PC-9 (cell line): ENCODE results near the gene CDH12. TPM values are rescaled to one million over a fixed set of nuclear protein-coding genes. Genes with fewer than 3 reads are reported as not detected.

Source experiments
- BruUV-seq: library from RNA; stranded (reverse); fragments of 400-500 nt; replicated peaks from 2 replicates; lab custom pipeline; 2021; lab: Mats Ljungman, UMichigan
- CTCF ChIA-PET: fragments of 300-600 bp; sonication (Branson Sonifier 250); formaldehyde crosslinking; loops from one replicate; lab custom pipeline; 2022; ENCODE audit warnings: antibody characterized with exemption; lab: Charles Lee
- POLR2A ChIA-PET: fragments of 300-600 bp; sonication (Branson Sonifier 250); formaldehyde crosslinking; loops from one replicate; lab custom pipeline; 2022; ENCODE audit warnings: antibody characterized with exemption; ENCODE audit not compliant: unreplicated experiment; lab: Charles Lee
- DNase-seq, 2 experiments: peaks; one replicate each; pipeline versions ENCODE4 v3.0.0 to v3.0.0-alpha.2; 2015 to 2022; ENCODE audit warnings: mixed read lengths in 1 of 2
- H2AFZ ChIP-seq: fragments of 200-600 bp; sonication (generic); 2 replicates; pipeline ENCODE4 v1.8.1; 2017; ENCODE audit warnings: antibody characterized with exemption
- H3F3A ChIP-seq: fragments of 200-600 bp; sonication (generic); 2 replicates; pipeline ENCODE4 v1.8.1; 2017; ENCODE audit warnings: antibody characterized with exemption, mild to moderate bottlenecking, low read depth; ENCODE audit not compliant: insufficient read depth
- H3K27ac ChIP-seq: fragments of 200-600 bp; sonication (generic); 2 replicates; pipeline ENCODE4 v1.6.1; 2016; ENCODE audit warnings: mixed run types
- H3K27me3 ChIP-seq: fragments of 200-600 bp; sonication (generic); 2 replicates; pipeline ENCODE4 v1.6.1; 2016; ENCODE audit warnings: low read depth, mixed run types; ENCODE audit not compliant: insufficient read depth
- H3K36me3 ChIP-seq: fragments of 200-600 bp; sonication (generic); 2 replicates; pipeline ENCODE4 v1.6.1; 2016; ENCODE audit warnings: low read depth, mixed run types
- H3K4me1 ChIP-seq: fragments of 200-600 bp; sonication (generic); replicated peaks from 2 replicates; pipeline ENCODE4 v1.6.1; 2016; ENCODE audit warnings: mixed run types; ENCODE audit not compliant: insufficient read depth
- H3K4me2 ChIP-seq: fragments of 200-600 bp; sonication (generic); 2 replicates; pipeline ENCODE4 v1.6.1; 2017; ENCODE audit warnings: mixed run types
- H3K4me3 ChIP-seq: fragments of 200-600 bp; sonication (generic); 2 replicates; pipeline ENCODE4 v1.6.1; 2016; ENCODE audit warnings: mixed run types
- H3K79me2 ChIP-seq: fragments of 200-600 bp; sonication (generic); 2 replicates; pipeline ENCODE4 v1.6.1; 2017; ENCODE audit warnings: low read depth, mixed run types
- H3K9me2 ChIP-seq: fragments of 200-600 bp; sonication (generic); 2 replicates; pipeline ENCODE4 v1.8.1; 2017; ENCODE audit warnings: mild to moderate bottlenecking; ENCODE audit not compliant: insufficient read depth
- H3K9me3 ChIP-seq: fragments of 200-600 bp; sonication (generic); 2 replicates; pipeline ENCODE4 v1.8.1; 2016; ENCODE audit warnings: low read depth; ENCODE audit not compliant: insufficient read depth
- H4K20me1 ChIP-seq: fragments of 200-600 bp; sonication (generic); 2 replicates; pipeline ENCODE4 v1.8.1; 2017; ENCODE audit not compliant: insufficient read depth
- CTCF ChIP-seq: fragments of 200-600 bp; sonication (generic); conservative IDR thresholded peaks from 2 replicates; pipeline ENCODE4 v1.6.1; 2017; ENCODE audit warnings: mixed run types, antibody characterized with exemption, mild to moderate bottlenecking, moderate library complexity
- EZH2 ChIP-seq: fragments of 200-600 bp; sonication (generic); IDR thresholded peaks from 2 replicates; pipeline ENCODE4 v1.8.0; 2017; ENCODE audit warnings: antibody characterized with exemption, low read depth
- intact Hi-C: fragments of 100-400 bp; cut with micrococcal nuclease; formaldehyde crosslinking; loops from one replicate; pipeline ENCODE4 v1.10.0; 2022; ENCODE audit not compliant: unreplicated experiment
- total RNA-seq: library from RNA; stranded (reverse); gene quantifications from 2 replicates; pipeline ENCODE4 v1.2.3, GENCODE V29; 2021

Gene CDH12
- total RNA-seq, 1 experiment from 2014 or later = not detected

GRCh38 chr5:22591461-22591860 lies 261.7 kb downstream of the CDH12 start:
- Histone ChIP-seq H4K20me1 (no peaks in the 10 kb centered on the region), H3K9me3 (no peaks in the 10 kb centered on the region), H3K9me2 (no peaks in the 10 kb centered on the region), H3K27me3 (no peaks in the 10 kb centered on the region), H3K27ac (no peak overlapping the region), H3K79me2 (no peaks in the 10 kb centered on the region), H3K4me1 (no peaks in the 10 kb centered on the region), H3F3A (no peaks in the 10 kb centered on the region), H3K4me3 (no peak overlapping the region), H3K36me3 (no peaks in the 10 kb centered on the region), H3K4me2 (no peak overlapping the region), H2AFZ (no peak overlapping the region)
- intact Hi-C loops = no loop called here
- no TSS peak for BruUV-seq
- TF ChIP-seq CTCF = no peak
- no peak for TF ChIP-seq EZH2
- DNase-seq = no peak
- ChIA-PET CTCF (no interaction called here), POLR2A (no interaction called here)

GRCh38 chr5:22590677-22591268 lies 262.4 kb downstream of the CDH12 start:
- no peak overlapping the region for H3K4me3 ChIP-seq
- no peak overlapping the region for H3K4me2 ChIP-seq
- H4K20me1 ChIP-seq = no peaks in the 10 kb centered on the region
- no peaks in the 10 kb centered on the region for H3K27me3 ChIP-seq
- no peak overlapping the region for H3K27ac ChIP-seq
- no peaks in the 10 kb centered on the region for H3K9me2 ChIP-seq
- H3K36me3 ChIP-seq = no peaks in the 10 kb centered on the region
- H3K4me1 ChIP-seq = no peaks in the 10 kb centered on the region
- no peak overlapping the region for H2AFZ ChIP-seq
- TF ChIP-seq EZH2 = no peak
- no peaks in the 10 kb centered on the region for H3K79me2 ChIP-seq
- intact Hi-C loops = no loop called here
- H3K9me3 ChIP-seq = no peaks in the 10 kb centered on the region
- DNase-seq = no peak
- H3F3A ChIP-seq = no peaks in the 10 kb centered on the region
- no TSS peak for BruUV-seq
- CTCF ChIA-PET = no interaction called here
- POLR2A ChIA-PET = no interaction called here

GRCh38 chr5:22577711-22578110 lies 275.4 kb downstream of the CDH12 start:
- H2AFZ ChIP-seq = no peak overlapping the region
- no peaks in the 10 kb centered on the region for H3K27me3 ChIP-seq
- H3K27ac ChIP-seq = no peak overlapping the region
- H4K20me1 ChIP-seq = no peaks in the 10 kb centered on the region
- no peaks in the 10 kb centered on the region for H3F3A ChIP-seq
- no TSS peak for BruUV-seq
- CTCF ChIA-PET = no interaction called here
- H3K9me3 ChIP-seq = no peaks in the 10 kb centered on the region
- DNase-seq = no peak
- no peak overlapping the region for H3K4me2 ChIP-seq
- TF ChIP-seq EZH2 (no peak), CTCF (no peak)
- no peak overlapping the region for H3K4me3 ChIP-seq
- POLR2A ChIA-PET = no interaction called here
- H3K4me1 ChIP-seq = no peaks in the 10 kb centered on the region
- H3K9me2 ChIP-seq = no peaks in the 10 kb centered on the region
- intact Hi-C loops = no loop called here
- no peaks in the 10 kb centered on the region for H3K79me2 ChIP-seq
- H3K36me3 ChIP-seq = no peaks in the 10 kb centered on the region

- DNase-seq = no peak
- no peaks in the 10 kb centered on the region for H3K79me2 ChIP-seq
Observed at GRCh38 chr5:22577006-22577405, 276.1 kb downstream of the CDH12 start.

More at GRCh38 chr5:22577006-22577405, 276.1 kb downstream of the CDH12 start:
- Histone ChIP-seq H3K4me2 (no peak overlapping the region), H3K4me1 (no peaks in the 10 kb centered on the region), H3K27ac (no peak overlapping the region), H3F3A (no peaks in the 10 kb centered on the region), H2AFZ (no peak overlapping the region), H3K4me3 (no peak overlapping the region), H3K9me2 (no peaks in the 10 kb centered on the region), H3K36me3 (no peaks in the 10 kb centered on the region), H3K27me3 (no peaks in the 10 kb centered on the region), H3K9me3 (no peaks in the 10 kb centered on the region), H4K20me1 (no peaks in the 10 kb centered on the region)
- CTCF ChIA-PET = no interaction called here
- POLR2A ChIA-PET = no interaction called here
- intact Hi-C loops = no loop called here
- no TSS peak for BruUV-seq
- no peak for TF ChIP-seq EZH2
- TF ChIP-seq CTCF = no peak
